Neural progenitor cell (in vitro differentiated cells): Measurements from ENCODE around the gene PPM1L. TPM values are rescaled to one million over a fixed set of nuclear protein-coding genes. Genes with fewer than 3 reads are reported as not detected.

Experiments
- DNase-seq: peaks from one replicate; pipeline ENCODE4 v3.0.0-alpha.2; 2016; ENCODE audit warnings: low spot score
- H2AFZ ChIP-seq: fragments of 200-600 bp; sonication (generic); replicated peaks from 2 replicates; pipeline ENCODE4 v1.6.1; 2016; ENCODE audit warnings: antibody characterized with exemption
- H3F3A ChIP-seq: fragments of 200-600 bp; sonication (generic); 2 replicates; pipeline ENCODE4 v1.6.1; 2016; ENCODE audit warnings: antibody characterized with exemption, low read depth
- H3K27ac ChIP-seq: fragments of 200-600 bp; sonication (generic); 2 replicates; pipeline ENCODE4 v1.5.1; 2016; ENCODE audit warnings: mild to moderate bottlenecking
- H3K27me3 ChIP-seq: fragments of 200-600 bp; sonication (generic); 2 replicates; pipeline ENCODE4 v1.6.1; 2016; ENCODE audit warnings: mild to moderate bottlenecking, moderate library complexity
- H3K36me3 ChIP-seq: fragments of 200-600 bp; sonication (generic); 2 replicates; pipeline ENCODE4 v1.5.1; 2016
- H3K4me1 ChIP-seq: fragments of 200-600 bp; sonication (generic); 2 replicates; pipeline ENCODE4 v1.6.1; 2016; ENCODE audit warnings: mixed run types
- H3K4me2 ChIP-seq: fragments of 200-600 bp; sonication (generic); 2 replicates; pipeline ENCODE4 v1.6.1; 2016
- H3K4me3 ChIP-seq: fragments of 200-600 bp; sonication (generic); 2 replicates; pipeline ENCODE4 v1.5.1; 2016
- H3K79me2 ChIP-seq: fragments of 200-600 bp; sonication (generic); 2 replicates; pipeline ENCODE4 v1.6.1; 2016; ENCODE audit warnings: low read depth
- H3K9ac ChIP-seq: fragments of 200-600 bp; sonication (generic); 2 replicates; pipeline ENCODE4 v1.6.1; 2016
- H3K9me3 ChIP-seq: fragments of 200-600 bp; sonication (generic); 2 replicates; pipeline ENCODE4 v1.5.1; 2016; ENCODE audit warnings: low read depth
- H4K20me1 ChIP-seq: fragments of 200-600 bp; sonication (generic); 2 replicates; pipeline ENCODE4 v1.6.1; 2016; ENCODE audit warnings: low read depth
- H3K27ac Mint-ChIP-seq: 3 replicates; pipeline ENCODE4 v1.8.0; 2021; ENCODE audit warnings: mixed read lengths
- H3K27me3 Mint-ChIP-seq: 2 replicates; pipeline ENCODE4 v1.8.0; 2022; ENCODE audit warnings: low read depth, mild to moderate bottlenecking, inconsistent platforms, moderate library complexity, mixed read lengths; ENCODE audit not compliant: insufficient read depth
- H3K36me3 Mint-ChIP-seq: 3 replicates; pipeline ENCODE4 v1.8.0; 2021; ENCODE audit warnings: mixed read lengths
- H3K4me1 Mint-ChIP-seq: 3 replicates; pipeline ENCODE4 v1.8.0; 2021; ENCODE audit warnings: mixed read lengths
- H3K4me3 Mint-ChIP-seq: 3 replicates; pipeline ENCODE4 v1.8.0; 2021; ENCODE audit warnings: mild to moderate bottlenecking, moderate library complexity, mixed read lengths
- H3K9me3 Mint-ChIP-seq: 3 replicates; pipeline ENCODE4 v1.8.0; 2020; ENCODE audit warnings: mixed read lengths
- CTCF ChIP-seq: fragments of 200-600 bp; sonication (generic); IDR thresholded peaks from 2 replicates; pipeline ENCODE4 v1.5.1; 2017; ENCODE audit warnings: antibody characterized with exemption, mild to moderate bottlenecking
- EZH2 ChIP-seq: fragments of 200-600 bp; sonication (generic); IDR thresholded peaks from 2 replicates; pipeline ENCODE4 v1.6.1; 2017; ENCODE audit warnings: antibody characterized with exemption, mild to moderate bottlenecking, moderate library complexity
- EZH2phosphoT487 ChIP-seq: fragments of 200-600 bp; sonication (generic); IDR thresholded peaks from 2 replicates; pipeline ENCODE4 v1.6.1; 2017; ENCODE audit warnings: antibody characterized with exemption
- total RNA-seq: library from RNA; depleted of rRNA; stranded (reverse); fragments of >200 nt; gene quantifications from 2 replicates; pipeline ENCODE4 v1.2.3, GENCODE V29; 2015; ENCODE audit warnings: low replicate concordance

The PPM1L gene
- total RNA-seq, 1 donor from 2014 or later, result 16.5 TPM

GRCh38 chr3:160948273-160948672 is 192.2 kb downstream of the PPM1L start:
- no peak for TF ChIP-seq CTCF
- TF ChIP-seq EZH2phosphoT487, result no peak
- no peak for TF ChIP-seq EZH2
- Mint-ChIP-seq H3K4me1 (no peaks in the 10 kb centered on the region), H3K36me3 (no peaks in the 10 kb centered on the region), H3K4me3 (no peak overlapping the region), H3K27me3 (no peaks in the 10 kb centered on the region), H3K9me3 (no peaks in the 10 kb centered on the region), H3K27ac (no peak overlapping the region)
- Histone ChIP-seq H3K27ac (no peak overlapping the region), H3K9ac (no peak overlapping the region), H3K9me3 (no peaks in the 10 kb centered on the region), H3K36me3 (no peaks in the 10 kb centered on the region), H4K20me1 (no peaks in the 10 kb centered on the region), H3K79me2 (no peaks in the 10 kb centered on the region), H3K4me1 (peaks cover under 1% of the 10 kb centered on the region), H3K4me3 (no peak overlapping the region), H2AFZ (no peak overlapping the region), H3K4me2 (no peak overlapping the region), H3F3A (no peaks in the 10 kb centered on the region), H3K27me3 (no peaks in the 10 kb centered on the region)
- no peak for DNase-seq

- Mint-ChIP-seq H3K27ac (no peak overlapping the region), H3K36me3 (no peaks in the 10 kb centered on the region), H3K4me3 (no peak overlapping the region), H3K4me1 (no peaks in the 10 kb centered on the region), H3K9me3 (no peaks in the 10 kb centered on the region), H3K27me3 (no peaks in the 10 kb centered on the region)
- H3K27me3 ChIP-seq, result no peaks in the 10 kb centered on the region
- no peaks in the 10 kb centered on the region for H4K20me1 ChIP-seq
- no peaks in the 10 kb centered on the region for H3F3A ChIP-seq
- no peak for DNase-seq
- H3K79me2 ChIP-seq, result no peaks in the 10 kb centered on the region
- no peaks in the 10 kb centered on the region for H3K9me3 ChIP-seq
- no peak overlapping the region for H3K4me3 ChIP-seq
- H2AFZ ChIP-seq, result no peak overlapping the region
- H3K9ac ChIP-seq, result no peak overlapping the region
- no peak overlapping the region for H3K27ac ChIP-seq
- peaks cover 7% of the 10 kb centered on the region for H3K4me1 ChIP-seq
- no peaks in the 10 kb centered on the region for H3K36me3 ChIP-seq
- TF ChIP-seq EZH2, result no peak
- TF ChIP-seq EZH2phosphoT487, result no peak
- no peak for TF ChIP-seq CTCF
- no peak overlapping the region for H3K4me2 ChIP-seq
Measured at GRCh38 chr3:160949460-160949859, 193.4 kb downstream of the PPM1L start.

DNA sequence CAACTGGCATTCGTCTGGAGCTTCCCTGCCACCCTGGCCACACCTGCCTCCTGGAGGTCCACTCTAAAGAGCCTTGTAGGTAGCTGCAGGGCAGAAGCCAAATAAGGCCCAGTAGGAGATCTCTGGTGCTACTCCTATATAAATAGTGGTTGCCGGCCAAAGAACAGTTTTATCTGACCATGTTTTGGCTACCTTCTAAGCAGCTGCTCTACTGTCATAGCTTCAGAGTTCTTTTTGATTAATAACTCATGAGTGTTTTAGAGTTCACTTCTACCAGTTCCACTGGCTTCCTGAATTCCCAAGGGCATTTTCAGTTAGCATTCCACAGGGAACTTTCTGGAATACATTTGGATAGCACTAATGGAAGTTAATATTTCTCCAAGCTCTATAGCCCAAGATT is 194.5 kb downstream of the PPM1L start:
- H3K27me3 Mint-ChIP-seq, result no peaks in the 10 kb centered on the region
- H3K79me2 ChIP-seq, result no peaks in the 10 kb centered on the region
- H3K9me3 ChIP-seq, result no peaks in the 10 kb centered on the region
- H3K9ac ChIP-seq, result no peak overlapping the region
- peaks cover 7% of the 10 kb centered on the region for H3K4me1 ChIP-seq
- no peaks in the 10 kb centered on the region for H3K9me3 Mint-ChIP-seq
- H3K36me3 Mint-ChIP-seq, result no peaks in the 10 kb centered on the region
- no peaks in the 10 kb centered on the region for H3F3A ChIP-seq
- no peak for DNase-seq
- no peak overlapping the region for H2AFZ ChIP-seq
- no peaks in the 10 kb centered on the region for H3K27me3 ChIP-seq
- H4K20me1 ChIP-seq, result no peaks in the 10 kb centered on the region
- no peak overlapping the region for H3K4me2 ChIP-seq
- no peak for TF ChIP-seq EZH2
- TF ChIP-seq CTCF, result no peak
- no peak for TF ChIP-seq EZH2phosphoT487
- H3K27ac ChIP-seq, result no peak overlapping the region
- no peaks in the 10 kb centered on the region for H3K4me1 Mint-ChIP-seq
- no peak overlapping the region for H3K4me3 Mint-ChIP-seq
- H3K36me3 ChIP-seq, result no peaks in the 10 kb centered on the region
- H3K27ac Mint-ChIP-seq, result no peak overlapping the region
- H3K4me3 ChIP-seq, result no peak overlapping the region

DNA sequence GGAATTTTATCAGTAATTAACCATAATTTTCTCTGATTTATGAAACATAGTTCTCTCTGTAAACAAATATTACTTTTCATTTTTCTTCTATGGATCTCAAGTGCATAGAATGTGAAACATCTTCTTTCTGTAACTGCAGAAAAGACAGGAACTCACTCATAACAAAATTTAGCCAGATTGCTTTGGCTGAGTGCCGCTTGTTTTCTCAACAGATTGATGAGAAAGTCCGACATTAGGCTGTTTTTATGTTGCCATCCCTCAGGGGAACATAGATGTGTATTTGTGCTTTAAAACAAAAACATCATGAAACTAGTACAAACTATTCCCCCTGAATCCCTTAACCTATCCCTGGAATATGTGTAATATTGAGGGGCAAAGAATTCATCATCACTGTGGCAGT is 194.9 kb downstream of the PPM1L start:
- no peak overlapping the region for H3K27ac Mint-ChIP-seq
- Histone ChIP-seq H3F3A (no peaks in the 10 kb centered on the region), H3K79me2 (no peaks in the 10 kb centered on the region), H4K20me1 (no peaks in the 10 kb centered on the region), H3K9me3 (no peaks in the 10 kb centered on the region), H3K4me2 (no peak overlapping the region), H3K4me1 (peaks cover 7% of the 10 kb centered on the region), H2AFZ (no peak overlapping the region), H3K27me3 (no peaks in the 10 kb centered on the region), H3K36me3 (no peaks in the 10 kb centered on the region), H3K27ac (no peak overlapping the region), H3K9ac (no peak overlapping the region), H3K4me3 (no peak overlapping the region)
- H3K4me1 Mint-ChIP-seq, result no peaks in the 10 kb centered on the region
- H3K36me3 Mint-ChIP-seq, result no peaks in the 10 kb centered on the region
- H3K27me3 Mint-ChIP-seq, result no peaks in the 10 kb centered on the region
- no peak overlapping the region for H3K4me3 Mint-ChIP-seq
- TF ChIP-seq CTCF (no peak), EZH2phosphoT487 (no peak), EZH2 (no peak)
- DNase-seq, result no peak
- H3K9me3 Mint-ChIP-seq, result no peaks in the 10 kb centered on the region
